ENCODE data around the gene SEMA5B. TPM values are rescaled to one million over a fixed set of nuclear protein-coding genes. Genes with fewer than 3 reads are reported as not detected.
A peak's percentile ranks its signal among the peaks of the same experiment; 100 is the strongest.

SEMA5B gene
- total and polyA plus RNA-seq, 8 donors, result 0.61 to 9.0 (median 6.4) TPM

GRCh38 chr3:123053107-123053506 is 25.5 kb upstream of the SEMA5B start:
- Histone ChIP-seq H3K27me3 (no peaks in the 10 kb centered on the region), H3K9me3 (no peaks in the 10 kb centered on the region), H3K4me3 (no peak overlapping the region), H3K27ac (no peak overlapping the region), H3K4me1 (peaks cover 0 to 6% of the 10 kb centered on the region in 2 donors), H3K36me3 (no peaks in the 10 kb centered on the region)
- intact Hi-C loops (cut with DNase I), result no loop called here
- DNase-seq (no peak), ATAC-seq (peak; percentile 61)
- TF ChIP-seq, protein P1, sequence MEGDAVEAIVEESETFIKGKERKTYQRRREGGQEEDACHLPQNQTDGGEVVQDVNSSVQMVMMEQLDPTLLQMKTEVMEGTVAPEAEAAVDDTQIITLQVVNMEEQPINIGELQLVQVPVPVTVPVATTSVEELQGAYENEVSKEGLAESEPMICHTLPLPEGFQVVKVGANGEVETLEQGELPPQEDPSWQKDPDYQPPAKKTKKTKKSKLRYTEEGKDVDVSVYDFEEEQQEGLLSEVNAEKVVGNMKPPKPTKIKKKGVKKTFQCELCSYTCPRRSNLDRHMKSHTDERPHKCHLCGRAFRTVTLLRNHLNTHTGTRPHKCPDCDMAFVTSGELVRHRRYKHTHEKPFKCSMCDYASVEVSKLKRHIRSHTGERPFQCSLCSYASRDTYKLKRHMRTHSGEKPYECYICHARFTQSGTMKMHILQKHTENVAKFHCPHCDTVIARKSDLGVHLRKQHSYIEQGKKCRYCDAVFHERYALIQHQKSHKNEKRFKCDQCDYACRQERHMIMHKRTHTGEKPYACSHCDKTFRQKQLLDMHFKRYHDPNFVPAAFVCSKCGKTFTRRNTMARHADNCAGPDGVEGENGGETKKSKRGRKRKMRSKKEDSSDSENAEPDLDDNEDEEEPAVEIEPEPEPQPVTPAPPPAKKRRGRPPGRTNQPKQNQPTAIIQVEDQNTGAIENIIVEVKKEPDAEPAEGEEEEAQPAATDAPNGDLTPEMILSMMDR (IDR thresholded peaks at IDR 0.05), result no peak

DNA sequence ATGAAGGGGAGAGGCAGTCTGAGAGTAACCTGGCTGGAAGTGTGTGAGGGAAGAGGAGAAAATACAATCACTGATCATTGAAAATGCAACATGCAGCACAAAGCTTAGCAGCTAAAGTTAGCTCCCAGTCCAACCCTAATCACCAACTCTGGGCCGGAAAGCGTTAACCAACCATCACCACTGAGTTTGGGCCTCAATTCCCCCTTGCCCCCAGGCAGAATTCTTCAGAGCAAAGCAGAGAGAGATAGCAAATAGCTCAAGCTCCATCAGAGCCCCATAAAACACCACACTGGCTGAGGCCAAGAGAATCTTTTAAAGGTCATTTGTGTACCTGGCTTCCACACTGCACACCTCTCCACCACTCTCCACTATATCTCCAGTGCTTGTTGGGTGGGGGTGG is 23.1 kb upstream of the SEMA5B start:
- intact Hi-C loops (cut with DNase I), result no loop called here
- H3K9me3 ChIP-seq, result no peaks in the 10 kb centered on the region
- H3K27me3 ChIP-seq, result no peaks in the 10 kb centered on the region
- no peak overlapping the region for H3K27ac ChIP-seq
- H3K4me3 ChIP-seq, result no peak overlapping the region
- no peak for ATAC-seq
- H3K4me1 ChIP-seq, result peaks cover 0 to 6% of the 10 kb centered on the region in 2 donors
- no peak for DNase-seq
- no peaks in the 10 kb centered on the region for H3K36me3 ChIP-seq
- TF ChIP-seq, protein P1 (IDR thresholded peaks at IDR 0.05), result no peak

GRCh38 chr3:123048480-123049237 is 21.1 kb upstream of the SEMA5B start:
- ATAC-seq (no peak), DNase-seq (no peak)
- TF ChIP-seq, protein P1 (IDR thresholded peaks at IDR 0.05), result no peak
- intact Hi-C loops (cut with DNase I), result no loop called here
- H3K9me3 ChIP-seq, result no peaks in the 10 kb centered on the region
- peaks cover 0 to 6% of the 10 kb centered on the region in 2 donors for H3K4me1 ChIP-seq
- H3K4me3 ChIP-seq, result no peak overlapping the region
- H3K27me3 ChIP-seq, result no peaks in the 10 kb centered on the region
- peak overlapping the region in 1 of 2 donors; percentile 3 for H3K27ac ChIP-seq
- no peaks in the 10 kb centered on the region for H3K36me3 ChIP-seq

DNA sequence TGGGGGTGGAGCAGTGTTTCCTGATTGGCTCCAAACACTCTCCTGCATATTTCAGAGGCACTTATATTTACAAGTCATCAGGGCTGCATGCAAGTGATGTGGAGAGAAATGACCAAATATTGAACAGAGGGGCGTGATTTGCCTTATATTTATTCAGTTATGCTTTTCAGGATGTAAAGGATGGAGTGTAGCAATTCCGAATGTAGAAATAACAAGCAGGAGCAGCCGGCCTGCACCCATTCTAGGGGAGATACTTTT is 19.4 kb upstream of the SEMA5B start:
- peaks cover 0 to 8% of the 10 kb centered on the region in 2 donors for H3K4me1 ChIP-seq
- no peaks in the 10 kb centered on the region for H3K9me3 ChIP-seq
- no peak for DNase-seq
- no peak overlapping the region for H3K4me3 ChIP-seq
- H3K36me3 ChIP-seq, result no peaks in the 10 kb centered on the region
- H3K27me3 ChIP-seq, result no peaks in the 10 kb centered on the region
- TF ChIP-seq, protein P1 (IDR thresholded peaks at IDR 0.05), result no peak
- no peak for ATAC-seq
- intact Hi-C loops (cut with DNase I), result no loop called here
- H3K27ac ChIP-seq, result no peak overlapping the region

GRCh38 chr3:123046262-123047061 is 18.9 kb upstream of the SEMA5B start:
- TF ChIP-seq, protein P1 (IDR thresholded peaks at IDR 0.05), result no peak
- H3K36me3 ChIP-seq, result no peaks in the 10 kb centered on the region
- DNase-seq (no peak), ATAC-seq (no peak)
- no peak overlapping the region for H3K4me3 ChIP-seq
- intact Hi-C loops (cut with DNase I), result no loop called here
- H3K9me3 ChIP-seq, result no peaks in the 10 kb centered on the region
- peaks cover 0 to 4% of the 10 kb centered on the region in 2 donors for H3K4me1 ChIP-seq
- no peak overlapping the region for H3K27ac ChIP-seq
- H3K27me3 ChIP-seq, result no peaks in the 10 kb centered on the region

Measured in left lung (tissue), 10 donors.